CD14-positive monocyte (primary cell): ENCODE measurements around the gene CBR3. TPM values are rescaled to one million over a fixed set of nuclear protein-coding genes. Genes with fewer than 3 reads are reported as not detected.

Experiments
- DNase-seq, 3 donors: peaks; one replicate each; pipeline ENCODE4 v3.0.0-alpha.2; 2011 to 2022
- H2AFZ ChIP-seq: 2 replicates; pipeline ENCODE4 v1.6.0; 2012; ENCODE audit warnings: mild to moderate bottlenecking, low read depth, low read length, inconsistent platforms; ENCODE audit not compliant: insufficient read depth, poor library complexity, severe bottlenecking
- H3K27ac ChIP-seq, 2 donors: 1 replicate in 1 of 2; 2 replicates in 1 of 2; pipeline ENCODE4 v1.5.1; 2012 to 2013; ENCODE audit warnings: low read length in 2 of 2, control low read depth in 1 of 2, inconsistent platforms in 1 of 2, low read depth in 1 of 2, mild to moderate bottlenecking in 1 of 2
- H3K27me3 ChIP-seq, 2 donors: one replicate each; pipeline versions ENCODE4 v1.6.0 to v1.6.1; 2011 to 2013; ENCODE audit warnings: low read length in 2 of 2; ENCODE audit not compliant: control insufficient read depth in 2 of 2, insufficient read depth in 2 of 2
- H3K36me3 ChIP-seq, 2 donors: replicated peaks in 1 of 2; 1 replicate in 1 of 2; 2 replicates in 1 of 2; pipeline versions ENCODE4 v1.5.1 to v1.6.1; 2012 to 2013; ENCODE audit warnings: low read length in 2 of 2, control low read depth in 1 of 2, inconsistent platforms in 1 of 2, mild to moderate bottlenecking in 1 of 2; ENCODE audit not compliant: insufficient read depth in 2 of 2, control insufficient read depth in 1 of 2
- H3K4me1 ChIP-seq, 2 donors: 1 replicate in 1 of 2; 2 replicates in 1 of 2; pipeline versions ENCODE4 v1.5.1 to v1.6.1; 2012 to 2013; ENCODE audit warnings: low read length in 2 of 2, control low read depth in 1 of 2, inconsistent platforms in 1 of 2, mild to moderate bottlenecking in 1 of 2, moderate library complexity in 1 of 2; ENCODE audit not compliant: insufficient read depth in 2 of 2, control insufficient read depth in 1 of 2
- H3K4me2 ChIP-seq: replicated peaks from 2 replicates; pipeline ENCODE3; 2012; ENCODE audit warnings: low read length, moderate library complexity, mild to moderate bottlenecking; ENCODE audit not compliant: poor library complexity, severe bottlenecking; ENCODE audit errors: extremely low read depth
- H3K4me3 ChIP-seq, 3 experiments: fragments of 200-600 bp in 1 of 3; sonication (generic) in 1 of 3; replicated peaks in 1 of 3; 1 replicate in 2 of 3; 2 replicates in 1 of 3; pipeline ENCODE4 v1.5.1; 2011 to 2013; ENCODE audit warnings: low read length in 3 of 3, mild to moderate bottlenecking in 3 of 3, control low read depth in 2 of 3, low read depth in 2 of 3, inconsistent platforms in 1 of 3, moderate library complexity in 1 of 3
- H3K79me2 ChIP-seq: 2 replicates; pipeline ENCODE4 v1.6.0; 2012; ENCODE audit warnings: mild to moderate bottlenecking, control low read depth, inconsistent platforms, low read length, moderate library complexity; ENCODE audit not compliant: insufficient read depth
- H3K9ac ChIP-seq: 2 replicates; pipeline ENCODE4 v1.6.0; 2017; ENCODE audit warnings: low read length, mild to moderate bottlenecking; ENCODE audit not compliant: insufficient read depth, poor library complexity, severe bottlenecking
- H3K9me3 ChIP-seq, 2 donors: replicated peaks in 1 of 2; 1 replicate in 1 of 2; 2 replicates in 1 of 2; pipeline versions ENCODE4 v1.5.1 to v1.6.1; 2012 to 2013; ENCODE audit warnings: low read length in 2 of 2, control low read depth in 1 of 2; ENCODE audit not compliant: control insufficient read depth in 1 of 2, insufficient read depth in 1 of 2
- H4K20me1 ChIP-seq: 2 replicates; pipeline ENCODE4 v1.6.0; 2012; ENCODE audit warnings: mild to moderate bottlenecking, low read length, control low read depth, moderate library complexity; ENCODE audit not compliant: insufficient read depth
- H3K27ac Mint-ChIP-seq, 7 donors: one replicate each; pipeline ENCODE4 v1.8.0; 2020; ENCODE audit warnings: mild to moderate bottlenecking in 7 of 7, mixed read lengths in 7 of 7, moderate library complexity in 6 of 7, inconsistent platforms in 2 of 7
- H3K27me3 Mint-ChIP-seq, 3 donors: one replicate each; pipeline ENCODE4 v1.8.0; 2021 to 2022; ENCODE audit warnings: low read depth in 3 of 3, mild to moderate bottlenecking in 3 of 3, mixed read lengths in 3 of 3, moderate library complexity in 3 of 3, inconsistent platforms in 1 of 3
- H3K36me3 Mint-ChIP-seq, 2 donors: one replicate each; pipeline ENCODE4 v1.8.0; 2020; ENCODE audit warnings: mixed read lengths in 2 of 2, inconsistent platforms in 1 of 2, mild to moderate bottlenecking in 1 of 2
- H3K4me1 Mint-ChIP-seq: one replicate; pipeline ENCODE4 v1.8.0; 2020; ENCODE audit warnings: mild to moderate bottlenecking, mixed read lengths
- H3K4me3 Mint-ChIP-seq, 2 donors: one replicate each; pipeline ENCODE4 v1.8.0; 2020; ENCODE audit warnings: mild to moderate bottlenecking in 2 of 2, mixed read lengths in 2 of 2, moderate library complexity in 1 of 2
- H3K9me3 Mint-ChIP-seq, 7 donors: one replicate each; pipeline ENCODE4 v1.8.0; 2020 to 2022; ENCODE audit warnings: mixed read lengths in 7 of 7, mild to moderate bottlenecking in 6 of 7, moderate library complexity in 6 of 7, inconsistent platforms in 2 of 7
- CTCF ChIP-seq: fragments of 200-600 bp; IDR thresholded peaks from one replicate; pipeline ENCODE4 v1.8.0; 2022; ENCODE audit warnings: antibody characterized with exemption, mild to moderate bottlenecking
- WGBS: methylation state at CpG from one replicate; pipeline ENCODE4 v1.1.5; 2013; ENCODE audit warnings: missing lambda C conversion rate; ENCODE audit not compliant: insufficient coverage; 5-methylcytosine and 5-hydroxymethylcytosine counted together
- intact Hi-C, 2 donors: fragments of 100-400 bp; cut with micrococcal nuclease; formaldehyde crosslinking; loops; one replicate each; pipeline versions ENCODE4 v1.15.0 to v1.15.1; 2023
- polyA plus RNA-seq, 3 donors: library from polyadenylated mRNA; depleted of rRNA in 1 of 3; unstranded in 2 of 3; stranded (reverse) in 1 of 3; fragments of 300-500 nt in 2 of 3; fragments of >200 nt in 1 of 3; fragmentation: Illumina TruSeq in 2 of 3; gene quantifications; 1 replicate in 2 of 3; 2 replicates in 1 of 3; pipeline ENCODE4 v1.2.3, GENCODE V29; 2012 to 2021

Gene CBR3
- polyA plus RNA-seq, 3 donors: 0.32 to 0.40 TPM; not detected in 1

GRCh38 chr21:36089946-36090345 is 44.9 kb upstream of the CBR3 start:
- Histone ChIP-seq H3K9ac (no peak overlapping the region), H3K9me3 (peaks cover 19 to 24% of the 10 kb centered on the region in 2 donors), H3K36me3 (no peaks in the 10 kb centered on the region), H2AFZ (no peak overlapping the region), H3K27ac (no peak overlapping the region), H4K20me1 (no peaks in the 10 kb centered on the region), H3K4me2 (no peak overlapping the region), H3K4me3 (no peak overlapping the region), H3K79me2 (no peaks in the 10 kb centered on the region), H3K4me1 (no peaks in the 10 kb centered on the region), H3K27me3 (no peaks in the 10 kb centered on the region)
- peaks cover 13 to 24% (median 18%) of the 10 kb centered on the region in 7 donors for H3K9me3 Mint-ChIP-seq
- no peaks in the 10 kb centered on the region for H3K4me1 Mint-ChIP-seq
- H3K4me3 Mint-ChIP-seq: no peak overlapping the region
- no peak for TF ChIP-seq CTCF
- peaks cover 0 to 2% (median 0%) of the 10 kb centered on the region in 3 donors for H3K27me3 Mint-ChIP-seq
- WGBS: no CpG with 5 or more reads among the region's 3 CpGs
- H3K36me3 Mint-ChIP-seq: peaks cover 0 to 6% of the 10 kb centered on the region in 2 donors
- no peak for DNase-seq
- intact Hi-C loops: no loop called here
- H3K27ac Mint-ChIP-seq: no peak overlapping the region

GRCh38 chr21:36092681-36093080 is 42.2 kb upstream of the CBR3 start:
- Mint-ChIP-seq H3K27me3 (peaks cover 0 to 2% (median 0%) of the 10 kb centered on the region in 3 donors), H3K36me3 (peaks cover 0 to 6% of the 10 kb centered on the region in 2 donors), H3K9me3 (peaks cover 16 to 29% (median 21%) of the 10 kb centered on the region in 7 donors), H3K4me3 (no peak overlapping the region), H3K4me1 (peaks cover 4% of the 10 kb centered on the region), H3K27ac (no peak overlapping the region)
- Histone ChIP-seq H3K9me3 (peaks cover 19 to 30% of the 10 kb centered on the region in 2 donors), H3K4me3 (no peak overlapping the region), H3K27me3 (no peaks in the 10 kb centered on the region), H3K79me2 (no peaks in the 10 kb centered on the region), H3K27ac (no peak overlapping the region), H3K36me3 (no peaks in the 10 kb centered on the region), H3K9ac (no peak overlapping the region), H3K4me2 (no peak overlapping the region), H3K4me1 (peaks cover 0 to under 1% of the 10 kb centered on the region in 2 donors), H2AFZ (no peak overlapping the region), H4K20me1 (no peaks in the 10 kb centered on the region)
- intact Hi-C loops: no loop called here
- DNase-seq: no peak
- TF ChIP-seq CTCF: no peak
